ENCODE results near the gene C5.
A peak's percentile ranks its signal among the peaks of the same experiment; 100 is the strongest.
"Not testable (repeated sequence)": the region's sequence is repeated elsewhere in the genome, so short reads cannot be mapped to it uniquely, and the experiment has no call there.

C5 gene

DNA sequence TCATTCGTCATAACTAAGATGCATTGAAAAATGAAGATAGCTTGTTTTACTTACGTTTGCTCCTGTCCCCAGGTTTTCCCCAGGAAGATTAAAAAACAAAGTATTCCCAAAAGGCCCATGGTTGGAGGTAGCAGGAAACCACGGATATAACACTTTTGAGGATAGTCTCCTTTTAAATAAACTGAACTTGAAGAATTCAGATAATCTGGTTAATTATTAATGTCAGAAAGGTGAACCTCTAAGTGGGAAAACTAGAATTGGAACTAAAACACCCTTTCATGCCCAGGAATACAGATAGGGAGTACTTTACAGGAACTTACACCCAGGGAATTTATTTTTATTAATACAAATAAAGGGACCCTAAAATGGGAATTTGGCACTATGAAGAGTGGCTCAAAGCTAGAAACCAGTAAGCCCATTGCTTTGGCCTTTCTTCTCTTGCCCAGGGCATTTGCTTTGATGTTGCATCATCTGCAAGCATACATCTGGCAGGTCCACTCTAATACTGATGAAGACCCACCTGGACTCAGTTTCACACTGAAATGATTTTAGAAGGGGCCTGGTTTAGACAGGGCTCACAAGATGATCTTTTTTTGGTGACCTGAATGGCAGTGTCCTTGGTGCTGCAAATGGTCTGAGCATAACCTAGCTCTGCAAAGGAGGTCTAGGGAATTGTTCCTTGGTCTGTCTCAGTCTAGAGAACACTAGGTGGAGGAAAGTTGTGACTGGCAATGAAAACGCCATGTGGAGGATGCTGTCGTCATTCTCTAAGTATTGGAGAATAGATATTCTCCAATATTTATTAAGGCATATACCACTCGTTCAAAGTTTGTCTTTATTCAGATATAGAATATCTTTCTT lies at the start of gene C5:
Gene C5 (minus strand): TSS at position 148 of the 861 bp plus-strand sequence. CDS start 29 bp downstream, at position 119.
- DNase-seq: no peak

- no peak for DNase-seq
Observed at GRCh38 chr9:121098567-121099198, 48.6 kb upstream of the C5 start.

DNA sequence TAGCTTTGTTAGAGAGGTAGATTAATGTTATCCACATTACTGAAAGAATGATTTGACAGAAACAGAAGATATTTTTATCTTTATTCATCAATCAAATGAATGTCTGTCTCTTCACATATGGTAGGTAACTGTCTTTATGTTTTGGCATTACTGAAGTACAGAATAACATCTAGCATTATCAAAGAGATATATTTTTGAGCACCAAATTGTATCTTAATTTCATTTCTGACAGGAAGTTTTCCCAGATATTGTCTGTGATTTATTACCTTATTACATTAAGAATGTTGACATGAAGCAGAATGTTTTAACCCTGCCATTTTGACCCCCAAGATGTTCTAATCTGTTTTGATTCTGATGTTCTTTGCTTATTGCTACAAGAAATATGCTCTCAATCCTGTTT lies 45.0 kb upstream of the C5 start:
- DNase-seq: no peak

GRCh38 chr9:121090743-121091142 lies 40.7 kb upstream of the C5 start:
- DNase-seq: not testable (repeated sequence)

DNA sequence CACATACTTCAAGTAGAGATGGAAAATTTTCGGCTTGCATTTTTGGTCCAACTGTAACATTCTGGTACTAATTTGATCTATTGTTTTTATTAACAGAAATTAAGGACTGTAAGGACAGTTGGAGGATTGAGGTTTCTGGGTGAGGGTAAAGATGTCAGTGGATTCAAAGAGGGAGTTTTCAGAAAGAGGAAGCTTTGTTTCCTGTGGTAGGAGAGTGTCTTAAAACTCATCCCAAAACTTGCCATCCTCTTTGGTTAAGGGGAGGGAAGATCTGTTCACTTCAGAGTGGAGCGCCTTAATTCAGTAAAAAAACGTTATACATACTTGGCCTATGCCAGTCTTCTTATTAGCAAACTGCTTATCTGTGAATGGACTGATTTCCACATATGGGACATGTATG lies 38.5 kb upstream of the C5 start:
- DNase-seq: peak in 1 of 2 donors; percentile 15

DNA sequence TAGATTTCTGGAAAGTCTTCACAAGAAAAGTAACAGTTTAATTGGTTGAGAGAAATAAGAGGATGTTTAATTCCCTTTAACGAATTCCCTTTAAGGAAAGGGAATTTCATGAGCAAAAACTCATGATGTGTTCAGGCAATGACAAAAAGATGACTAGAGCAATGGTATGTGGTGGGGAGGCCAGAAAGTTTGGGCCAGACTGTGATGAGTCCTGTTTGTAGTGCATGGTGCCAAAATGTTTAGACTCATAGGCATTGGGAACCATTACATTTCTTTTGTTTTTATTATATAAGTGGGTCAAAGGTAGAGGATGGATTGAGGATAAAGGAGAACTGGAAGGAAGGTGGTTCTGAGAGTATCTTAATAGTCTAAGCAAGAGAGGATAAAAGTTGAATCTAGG lies 35.6 kb upstream of the C5 start:
- DNase-seq: no peak

DNA sequence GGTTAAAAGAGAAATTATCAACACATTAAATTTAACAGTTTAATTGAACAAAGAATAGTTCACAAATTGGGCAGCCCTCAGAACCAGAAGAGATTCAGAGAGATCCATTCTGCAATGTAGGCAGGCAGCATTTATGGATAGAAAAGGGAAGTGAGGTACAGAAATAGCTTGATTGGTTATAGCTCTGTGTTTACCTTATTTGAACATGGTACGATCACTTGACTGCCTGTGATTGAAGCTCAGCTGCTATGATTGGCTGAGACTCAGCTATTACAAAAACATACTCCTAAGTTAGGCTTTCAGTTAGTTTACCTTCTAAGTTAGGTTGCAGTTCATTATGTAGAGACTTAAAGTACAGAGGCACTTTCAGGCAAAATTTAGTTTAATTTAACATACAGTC lies 32.0 kb upstream of the C5 start:
- no peak for DNase-seq

DNA sequence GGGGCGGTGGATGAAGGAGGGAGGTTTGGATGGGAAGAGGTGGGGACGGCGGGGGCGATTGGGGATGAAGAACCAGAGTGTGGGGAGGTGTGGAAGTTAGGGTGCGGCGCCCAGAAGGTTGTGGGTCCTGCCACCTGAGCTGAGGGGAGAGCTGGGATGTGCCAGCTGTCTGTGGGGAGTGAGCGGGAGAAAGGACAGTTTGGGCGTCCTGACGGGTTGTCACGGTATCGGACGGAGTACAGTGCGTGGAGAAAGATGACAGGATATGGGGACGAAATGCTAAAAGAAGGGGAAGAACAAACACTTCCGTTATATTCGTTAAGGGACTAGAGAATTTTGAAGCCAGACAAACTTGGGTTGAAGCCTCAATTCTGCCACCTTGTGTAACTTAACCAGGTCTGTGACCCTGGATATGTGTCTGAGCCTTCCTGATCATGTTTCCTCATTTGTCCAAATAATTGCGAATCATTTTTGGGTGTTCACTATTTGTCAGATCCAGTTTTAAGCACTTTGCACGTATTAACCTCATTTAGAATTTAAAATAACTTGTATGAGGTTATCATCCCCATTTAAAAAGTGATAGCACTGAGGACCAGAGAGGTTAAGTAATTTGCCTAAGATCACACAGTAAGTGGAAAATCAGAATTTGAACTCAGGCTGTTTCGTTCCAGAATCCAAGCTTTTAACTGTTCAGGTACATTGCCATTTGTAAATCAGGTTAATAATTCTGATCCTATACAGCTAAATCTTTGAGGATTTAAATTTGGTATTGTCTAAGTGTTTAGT lies 25.4 kb upstream of the C5 start:
- DNase-seq: peak in 1 of 2 donors; percentile 38

DNA sequence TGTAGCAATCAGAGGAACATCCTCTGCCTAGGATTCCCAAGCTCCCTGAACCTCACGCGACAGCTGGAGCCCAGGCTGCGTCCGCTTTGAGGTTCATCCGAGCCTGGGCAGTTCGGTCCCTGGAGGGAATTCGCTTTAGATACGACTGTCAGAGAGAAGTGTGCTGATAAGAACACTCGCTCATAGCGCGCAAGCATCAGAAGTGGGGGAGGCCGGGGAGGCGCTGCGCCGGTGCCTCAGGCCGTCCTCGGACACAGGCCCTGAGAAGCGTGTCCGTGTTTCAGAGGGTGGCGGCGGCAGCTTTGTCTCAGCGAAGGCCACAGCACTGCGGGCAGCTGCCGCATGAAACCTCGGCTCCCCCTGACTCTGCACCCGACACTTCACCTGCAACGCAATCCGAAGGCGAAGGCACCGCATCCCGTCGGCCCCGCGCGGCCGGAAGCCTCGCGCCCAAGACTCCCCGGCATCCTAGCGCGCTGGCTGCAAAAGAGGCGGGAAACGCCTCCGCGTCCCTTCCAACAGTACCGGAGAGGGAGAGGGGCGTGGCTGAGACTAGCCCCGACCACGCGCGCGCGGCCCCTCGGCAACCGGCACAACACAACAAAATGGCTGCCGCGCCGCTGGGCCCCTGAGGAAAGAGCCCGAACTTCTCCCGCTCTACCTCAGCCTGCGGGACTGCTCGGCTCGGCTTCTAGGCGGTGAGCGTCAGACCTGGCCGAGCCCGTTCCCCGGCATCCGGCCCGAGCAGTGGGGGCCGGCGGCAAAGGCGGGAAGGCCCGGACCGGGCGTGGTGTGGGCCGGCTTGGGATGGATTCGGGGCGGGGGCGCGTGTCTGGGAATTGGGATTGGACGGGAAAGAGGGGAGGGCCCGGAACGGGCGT lies 24.5 kb upstream of the C5 start, which contains the start of gene CNTRL:
Gene CNTRL (plus strand): TSS at position 586 of the 881 bp plus-strand sequence. CDS start 13,372 bp downstream, outside the sequence.
- DNase-seq: peak; percentile 86 to 89

DNA sequence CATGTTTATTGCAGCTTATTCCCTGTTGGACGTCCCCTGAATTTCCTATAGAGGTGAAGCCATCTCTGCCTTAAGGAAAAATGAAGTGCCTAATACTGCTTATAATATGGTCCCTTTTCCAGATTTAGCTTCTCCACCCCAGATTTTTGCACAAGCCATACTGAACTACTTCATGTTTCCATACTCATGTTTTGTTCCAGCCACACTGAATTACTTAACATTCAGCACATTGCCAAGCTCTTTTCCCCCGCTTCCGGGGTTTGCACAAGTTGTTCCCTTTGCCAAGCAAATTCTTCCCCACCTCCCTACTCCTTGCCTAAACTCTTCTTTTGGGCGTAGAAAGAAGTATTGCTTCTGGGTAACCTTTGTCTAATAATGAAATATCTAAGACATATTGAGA lies 23.0 kb upstream of the C5 start:
- peak; percentile 72 to 80 for DNase-seq

DNA sequence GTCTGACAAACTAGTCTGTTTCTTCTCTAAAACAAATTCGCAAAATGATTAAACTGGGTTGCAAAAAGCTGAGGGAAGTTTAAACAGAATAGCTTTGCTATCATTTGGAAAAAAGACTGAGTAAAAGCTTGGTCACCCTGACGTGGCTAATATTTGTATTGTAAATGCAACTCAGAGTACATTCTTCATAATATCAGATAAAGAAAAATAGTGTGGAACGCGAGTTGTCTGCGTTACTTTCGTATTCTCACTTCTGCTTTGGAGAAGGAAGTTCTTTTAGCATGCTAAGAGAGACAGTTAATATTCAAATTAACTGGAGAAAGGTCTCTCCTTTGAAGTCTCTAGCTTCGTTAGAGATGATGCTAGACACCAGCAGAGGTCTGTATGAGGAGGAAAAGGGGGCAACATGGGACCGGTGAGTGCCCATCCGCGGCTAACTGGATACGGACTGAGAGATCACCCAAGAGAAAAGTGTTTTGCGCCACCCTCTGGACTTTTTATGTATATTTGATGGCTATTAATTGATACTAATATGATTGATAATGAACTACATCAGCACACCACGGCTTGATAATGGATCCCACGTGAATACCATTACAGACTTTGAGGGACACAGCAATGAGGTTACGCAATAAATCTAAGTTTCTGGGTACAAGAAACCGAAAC lies 21.8 kb upstream of the C5 start:
- DNase-seq: peak; percentile 50 to 60

- no peak for DNase-seq
Observed at GRCh38 chr9:121071370-121071755, 21.3 kb upstream of the C5 start.

GRCh38 chr9:121069396-121069795 lies 19.3 kb upstream of the C5 start:
- DNase-seq: peak; percentile 25 to 62

- DNase-seq: peak; percentile 13 to 42
Observed at GRCh38 chr9:121067640-121068039, 17.6 kb upstream of the C5 start.

DNA sequence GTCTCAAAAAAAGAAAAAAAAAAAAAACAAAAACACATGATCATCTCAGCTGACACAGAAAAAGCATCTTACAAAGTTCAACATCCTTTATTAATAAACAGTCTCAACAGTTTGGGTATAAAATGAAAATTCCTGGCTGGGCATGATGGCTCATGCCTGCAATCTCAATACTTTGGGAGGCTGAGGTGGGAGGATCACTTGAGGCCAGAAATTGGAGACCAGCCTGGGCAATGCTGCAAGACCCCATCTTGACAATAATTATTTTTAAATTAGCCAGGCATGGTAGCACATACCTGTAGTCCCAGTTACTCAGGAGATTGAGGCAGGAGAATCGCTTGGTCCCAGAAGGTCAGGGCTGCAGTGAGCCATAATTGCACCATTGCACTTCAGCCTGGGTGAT lies 16.8 kb upstream of the C5 start:
- DNase-seq: no peak

DNA sequence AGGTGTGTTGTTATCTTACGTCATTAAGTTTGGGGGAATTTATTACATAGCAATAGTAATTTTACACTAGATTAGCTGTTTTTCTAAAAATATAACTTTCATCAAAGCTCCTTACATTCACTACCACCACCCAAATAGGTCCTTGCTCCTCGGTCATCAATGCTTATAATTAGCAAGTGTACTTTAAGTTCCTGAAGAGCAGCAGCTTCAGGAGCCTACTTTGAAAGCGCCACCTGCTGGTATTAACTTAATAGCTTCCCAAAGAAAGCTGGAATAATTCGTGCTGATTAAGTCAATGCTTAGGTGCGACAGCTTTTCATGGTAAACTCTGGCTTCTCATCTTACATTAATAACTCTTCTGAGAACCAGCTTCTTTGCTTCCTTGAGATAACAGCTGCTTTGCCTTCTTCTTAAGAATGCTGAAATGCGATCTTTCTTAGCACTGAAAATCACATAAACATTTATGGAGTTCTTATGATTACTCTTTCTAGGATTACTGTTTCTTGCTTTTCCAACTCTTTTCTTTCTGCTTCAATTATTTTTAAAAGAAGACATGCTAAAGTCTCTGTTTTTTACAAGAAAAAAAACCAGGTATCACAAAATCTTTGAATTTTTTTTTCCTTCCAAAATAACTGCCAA lies 10.0 kb upstream of the C5 start:
- DNase-seq: peak; percentile 47 to 88

GRCh38 chr9:121059513-121059912 lies 9.4 kb upstream of the C5 start:
- DNase-seq: no peak

DNA sequence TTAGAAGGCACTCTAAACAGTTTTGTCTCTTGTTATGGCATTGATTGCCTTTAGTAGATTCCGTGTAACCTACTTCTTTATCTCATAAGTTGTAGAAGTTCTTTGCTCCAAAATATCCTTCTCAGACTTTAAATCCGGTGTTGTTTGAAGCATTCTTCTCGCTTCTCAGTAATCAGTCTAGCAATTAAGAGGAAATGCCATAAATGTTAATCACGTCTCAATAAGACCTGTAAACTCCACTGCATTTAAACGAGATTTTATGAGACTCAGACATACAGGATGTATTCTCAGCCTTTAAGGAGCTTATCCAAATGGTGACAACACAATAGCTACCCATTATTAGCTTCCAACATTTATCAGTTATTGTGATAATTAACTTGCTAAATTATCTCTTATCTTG lies 7.7 kb upstream of the C5 start:
- no peak for DNase-seq

- no peak for DNase-seq
Observed at GRCh38 chr9:121055642-121056143, 5.6 kb upstream of the C5 start.

GRCh38 chr9:121053544-121053943 lies 3.5 kb upstream of the C5 start:
- DNase-seq: no peak

DNA sequence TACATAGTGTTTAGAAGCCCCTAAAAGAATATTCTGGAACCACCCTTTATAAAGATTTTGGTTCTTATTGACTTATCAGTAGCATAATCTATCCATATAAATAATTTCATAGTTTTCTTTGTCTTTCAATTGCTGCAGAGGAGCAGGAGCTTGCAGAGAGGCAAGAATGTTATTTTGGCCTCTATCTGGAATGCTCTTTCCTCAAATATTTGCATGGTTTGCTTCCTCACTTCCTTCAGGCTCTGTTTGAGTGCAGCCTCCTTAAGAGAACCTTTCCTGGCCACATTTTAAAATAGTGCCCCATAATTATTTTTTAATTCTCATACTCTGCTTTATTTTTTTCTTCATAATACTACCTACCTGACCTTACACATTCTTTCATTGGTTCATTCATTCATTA lies 1.5 kb downstream of the C5 start:
- DNase-seq: no peak
